ENCODE data around the gene RABL6.

DNA sequence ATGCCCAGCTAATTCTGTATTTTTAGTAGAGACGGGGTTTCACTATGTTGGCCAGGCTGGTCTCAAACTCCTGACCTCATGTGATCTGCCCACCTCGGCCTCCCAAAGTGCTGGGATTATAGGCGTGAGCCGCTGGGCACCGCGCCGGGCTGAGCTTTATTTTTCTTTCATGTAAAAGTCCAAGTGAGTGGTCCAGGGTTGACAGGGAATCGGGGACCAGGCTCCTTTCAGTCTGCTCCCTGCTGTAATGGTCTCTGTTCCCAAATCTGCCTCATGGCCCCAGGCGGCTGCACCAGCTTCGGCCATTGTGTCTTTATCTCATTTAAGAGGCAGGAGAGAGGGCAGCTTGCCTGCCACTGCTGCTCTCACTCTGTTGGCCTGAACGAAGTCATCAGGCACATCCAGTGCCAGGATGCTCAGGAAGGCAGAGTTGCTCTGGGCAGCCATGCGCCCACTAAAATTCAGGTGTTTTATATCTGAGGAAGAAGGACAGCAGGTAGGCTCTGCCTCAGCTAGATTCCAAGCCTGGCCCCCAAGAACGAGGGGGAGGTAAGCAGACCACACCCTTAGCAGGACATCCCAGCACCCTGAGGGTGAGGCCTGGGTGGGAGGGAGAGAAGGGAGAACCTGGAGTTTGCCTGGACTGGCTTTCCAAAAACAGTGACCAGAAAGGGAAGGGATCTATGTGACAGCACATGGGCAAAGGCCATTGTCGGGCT is 13.3 kb upstream of the RABL6 start:
- no peak for TF ChIP-seq EZH2 (IDR thresholded peaks at IDR 0.05)
- TF ChIP-seq POLR2AphosphoS5 (IDR thresholded peaks at IDR 0.05; ENCODE audit: borderline replicate concordance, low read depth, low read length): 0 out of 2 replicates have a peak, but pooled peaks have one; percentile 25

All from SK-N-MC (cell line).